Stimulated activated naive CD8-positive, alpha-beta T cell treated with anti-CD3 and anti-CD28 coated beads, Interleukin-15, Interleukin-2, amounts not matched to agents 100 ng/mL and 50 ng/mL, for 24 hours (primary cell): Measurements from ENCODE around the gene TBC1D20.
A peak's percentile ranks its signal among the peaks of the same experiment; 100 is the strongest.
"Not testable (repeated sequence)": the region's sequence is repeated elsewhere in the genome, so short reads cannot be mapped to it uniquely, and the experiment has no call there.

Source experiments
- H3K27ac Mint-ChIP-seq: one replicate; pipeline ENCODE4 v1.8.0; 2021; ENCODE audit warnings: mild to moderate bottlenecking, mixed read lengths
- H3K27me3 Mint-ChIP-seq: one replicate; pipeline ENCODE4 v1.8.0; 2021; ENCODE audit warnings: mixed read lengths
- H3K36me3 Mint-ChIP-seq: one replicate; pipeline ENCODE4 v1.8.0; 2021; ENCODE audit warnings: low read depth, mixed read lengths
- H3K4me1 Mint-ChIP-seq: one replicate; pipeline ENCODE4 v1.8.0; 2021; ENCODE audit warnings: low read depth, mixed read lengths
- H3K4me3 Mint-ChIP-seq: one replicate; pipeline ENCODE4 v1.8.0; 2021; ENCODE audit warnings: mild to moderate bottlenecking, mixed read lengths
- H3K9me3 Mint-ChIP-seq: one replicate; pipeline ENCODE4 v1.8.0; 2021; ENCODE audit warnings: mixed read lengths

TBC1D20 gene

GRCh38 chr20:460180-460579, 2.2 kb downstream of the TBC1D20 start:
- peak overlapping the region; percentile 9 for H3K27ac Mint-ChIP-seq
- H3K4me3 Mint-ChIP-seq, result peak overlapping the region; percentile 98
- H3K4me1 Mint-ChIP-seq, result peaks cover 53% of the 10 kb centered on the region
- H3K9me3 Mint-ChIP-seq, result no peaks in the 10 kb centered on the region
- H3K36me3 Mint-ChIP-seq, result peaks cover 3% of the 10 kb centered on the region
- no peaks in the 10 kb centered on the region for H3K27me3 Mint-ChIP-seq

- peaks cover 53% of the 10 kb centered on the region for H3K4me1 Mint-ChIP-seq
- peaks cover 3% of the 10 kb centered on the region for H3K36me3 Mint-ChIP-seq
- no peaks in the 10 kb centered on the region for H3K27me3 Mint-ChIP-seq
- no peak overlapping the region for H3K27ac Mint-ChIP-seq
- no peaks in the 10 kb centered on the region for H3K9me3 Mint-ChIP-seq
- H3K4me3 Mint-ChIP-seq, result peak overlapping the region; percentile 26
Observed at GRCh38 chr20:458776-459175, 3.6 kb downstream of the TBC1D20 start.

GRCh38 chr20:454951-455350, 7.4 kb downstream of the TBC1D20 start:
- no peak overlapping the region for H3K27ac Mint-ChIP-seq
- peaks cover 9% of the 10 kb centered on the region for H3K36me3 Mint-ChIP-seq
- H3K9me3 Mint-ChIP-seq, result no peaks in the 10 kb centered on the region
- H3K27me3 Mint-ChIP-seq, result no peaks in the 10 kb centered on the region
- peaks cover 40% of the 10 kb centered on the region for H3K4me1 Mint-ChIP-seq
- no peak overlapping the region for H3K4me3 Mint-ChIP-seq

GRCh38 chr20:452021-452420, 10.3 kb downstream of the TBC1D20 start:
- Mint-ChIP-seq H3K4me1 (peaks cover 22% of the 10 kb centered on the region), H3K36me3 (peaks cover 18% of the 10 kb centered on the region)
- H3K9me3 Mint-ChIP-seq, H3K4me3 Mint-ChIP-seq, H3K27ac Mint-ChIP-seq, H3K27me3 Mint-ChIP-seq: not testable (repeated sequence)

- Mint-ChIP-seq H3K4me3 (no peak overlapping the region), H3K36me3 (peaks cover 68% of the 10 kb centered on the region), H3K4me1 (peaks cover 12% of the 10 kb centered on the region), H3K27me3 (no peaks in the 10 kb centered on the region), H3K9me3 (no peaks in the 10 kb centered on the region), H3K27ac (no peak overlapping the region)
Observed at GRCh38 chr20:445514-446336, 16.6 kb downstream of the TBC1D20 start.

GRCh38 chr20:444862-445426, 17.4 kb downstream of the TBC1D20 start:
- Mint-ChIP-seq H3K27me3 (no peaks in the 10 kb centered on the region), H3K36me3 (peaks cover 73% of the 10 kb centered on the region), H3K4me3 (no peak overlapping the region), H3K4me1 (peaks cover 17% of the 10 kb centered on the region), H3K27ac (no peak overlapping the region), H3K9me3 (no peaks in the 10 kb centered on the region)

- no peak overlapping the region for H3K4me3 Mint-ChIP-seq
- H3K9me3 Mint-ChIP-seq, result no peaks in the 10 kb centered on the region
- no peaks in the 10 kb centered on the region for H3K27me3 Mint-ChIP-seq
- H3K4me1 Mint-ChIP-seq, result peaks cover 22% of the 10 kb centered on the region
- H3K36me3 Mint-ChIP-seq, result peaks cover 75% of the 10 kb centered on the region
- no peak overlapping the region for H3K27ac Mint-ChIP-seq
Observed at GRCh38 chr20:444117-444516, 18.2 kb downstream of the TBC1D20 start.

GRCh38 chr20:443223-443775, 19.0 kb downstream of the TBC1D20 start:
- H3K27ac Mint-ChIP-seq, result no peak overlapping the region
- peaks cover 30% of the 10 kb centered on the region for H3K4me1 Mint-ChIP-seq
- H3K4me3 Mint-ChIP-seq, result no peak overlapping the region
- peaks cover 82% of the 10 kb centered on the region for H3K36me3 Mint-ChIP-seq
- H3K9me3 Mint-ChIP-seq, result no peaks in the 10 kb centered on the region
- H3K27me3 Mint-ChIP-seq, result no peaks in the 10 kb centered on the region

- H3K36me3 Mint-ChIP-seq, result peaks cover 88% of the 10 kb centered on the region
- peak overlapping the region; percentile 41 for H3K27ac Mint-ChIP-seq
- no peaks in the 10 kb centered on the region for H3K27me3 Mint-ChIP-seq
- no peak overlapping the region for H3K4me3 Mint-ChIP-seq
- H3K4me1 Mint-ChIP-seq, result peaks cover 45% of the 10 kb centered on the region
- no peaks in the 10 kb centered on the region for H3K9me3 Mint-ChIP-seq
Observed at GRCh38 chr20:440636-441035, 21.7 kb downstream of the TBC1D20 start.

- peak overlapping the region; percentile 72 for H3K27ac Mint-ChIP-seq
- H3K4me1 Mint-ChIP-seq, result peaks cover 50% of the 10 kb centered on the region
- no peaks in the 10 kb centered on the region for H3K27me3 Mint-ChIP-seq
- H3K4me3 Mint-ChIP-seq, result peak overlapping the region; percentile 77
- H3K9me3 Mint-ChIP-seq, result no peaks in the 10 kb centered on the region
- peaks cover 88% of the 10 kb centered on the region for H3K36me3 Mint-ChIP-seq
Observed at GRCh38 chr20:440148-440547, 22.2 kb downstream of the TBC1D20 start.

- no peaks in the 10 kb centered on the region for H3K27me3 Mint-ChIP-seq
- peaks cover 85% of the 10 kb centered on the region for H3K36me3 Mint-ChIP-seq
- H3K4me3 Mint-ChIP-seq, result peak overlapping the region; percentile 77
- peak overlapping the region; percentile 92 for H3K27ac Mint-ChIP-seq
- no peaks in the 10 kb centered on the region for H3K9me3 Mint-ChIP-seq
- H3K4me1 Mint-ChIP-seq, result peaks cover 63% of the 10 kb centered on the region
Observed at GRCh38 chr20:438571-439469, 23.5 kb downstream of the TBC1D20 start.

- Mint-ChIP-seq H3K36me3 (peaks cover 85% of the 10 kb centered on the region), H3K4me1 (peaks cover 72% of the 10 kb centered on the region), H3K4me3 (peak overlapping the region; percentile 77)
Observed at GRCh38 chr20:437787-438486, 24.4 kb downstream of the TBC1D20 start.

GRCh38 chr20:436476-436875, 25.9 kb downstream of the TBC1D20 start:
- H3K27me3 Mint-ChIP-seq, result no peaks in the 10 kb centered on the region
- H3K9me3 Mint-ChIP-seq, result no peaks in the 10 kb centered on the region
- no peak overlapping the region for H3K27ac Mint-ChIP-seq
- peaks cover 74% of the 10 kb centered on the region for H3K36me3 Mint-ChIP-seq
- no peak overlapping the region for H3K4me3 Mint-ChIP-seq
- peaks cover 86% of the 10 kb centered on the region for H3K4me1 Mint-ChIP-seq

More at GRCh38 chr20:437787-438486, 24.4 kb downstream of the TBC1D20 start:
- H3K27ac Mint-ChIP-seq, result no peak overlapping the region
- no peaks in the 10 kb centered on the region for H3K27me3 Mint-ChIP-seq
- H3K9me3 Mint-ChIP-seq, result no peaks in the 10 kb centered on the region

- peaks cover 93% of the 10 kb centered on the region for H3K4me1 Mint-ChIP-seq
- H3K9me3 Mint-ChIP-seq, result no peaks in the 10 kb centered on the region
- no peaks in the 10 kb centered on the region for H3K27me3 Mint-ChIP-seq
- H3K4me3 Mint-ChIP-seq, result no peak overlapping the region
- peaks cover 74% of the 10 kb centered on the region for H3K36me3 Mint-ChIP-seq
- H3K27ac Mint-ChIP-seq, result no peak overlapping the region
Observed at GRCh38 chr20:435558-435957, 26.8 kb downstream of the TBC1D20 start.
